Calu3 (cell line): ENCODE results near the gene GATC. TPM values are rescaled to one million over a fixed set of nuclear protein-coding genes. Genes with fewer than 3 reads are reported as not detected.

Experiments
- BruUV-seq: library from RNA; stranded (reverse); fragments of 400-500 nt; replicated peaks from 2 replicates; lab custom pipeline; 2021; lab: Mats Ljungman, UMichigan
- CTCF ChIA-PET: fragments of 300-600 bp; sonication (Branson Sonifier 250); formaldehyde crosslinking; loops from one replicate; lab custom pipeline; 2022; ENCODE audit warnings: antibody characterized with exemption; lab: Charles Lee
- DNase-seq: peaks from one replicate; pipeline ENCODE4 v3.0.0; 2022
- H3K27ac Mint-ChIP-seq: one replicate; pipeline ENCODE4 v1.8.0; 2022; ENCODE audit warnings: mixed read lengths; ENCODE audit not compliant: unreplicated experiment
- H3K27me3 Mint-ChIP-seq: one replicate; pipeline ENCODE4 v1.8.0; 2022; ENCODE audit warnings: mixed read lengths; ENCODE audit not compliant: unreplicated experiment
- H3K36me3 Mint-ChIP-seq: one replicate; pipeline ENCODE4 v1.8.0; 2022; ENCODE audit warnings: mild to moderate bottlenecking, moderate library complexity, mixed read lengths; ENCODE audit not compliant: insufficient read depth, unreplicated experiment
- H3K4me1 Mint-ChIP-seq: one replicate; pipeline ENCODE4 v1.8.0; 2022; ENCODE audit warnings: mild to moderate bottlenecking, low read depth, mixed read lengths; ENCODE audit not compliant: unreplicated experiment
- H3K4me3 Mint-ChIP-seq: one replicate; pipeline ENCODE4 v1.8.0; 2022; ENCODE audit warnings: mild to moderate bottlenecking, low read depth, moderate library complexity, mixed read lengths; ENCODE audit not compliant: unreplicated experiment
- H3K9me3 Mint-ChIP-seq: one replicate; pipeline ENCODE4 v1.8.0; 2022; ENCODE audit warnings: low read depth, mixed read lengths; ENCODE audit not compliant: unreplicated experiment
- CTCF ChIP-seq: fragments of 200-600 bp; IDR thresholded peaks from one replicate; pipeline ENCODE4 v1.8.0; 2022; ENCODE audit warnings: antibody characterized with exemption; ENCODE audit not compliant: unreplicated experiment
- intact Hi-C: fragments of 100-400 bp; cut with micrococcal nuclease; formaldehyde crosslinking; loops from one replicate; pipeline ENCODE4 v1.10.0; 2022; ENCODE audit not compliant: unreplicated experiment
- total RNA-seq: library from RNA; stranded (reverse); gene quantifications from 2 replicates; pipeline ENCODE4 v1.2.3, GENCODE V29; 2022

The GATC gene
- total RNA-seq, 1 experiment from 2014 or later: 29.7 TPM

DNA sequence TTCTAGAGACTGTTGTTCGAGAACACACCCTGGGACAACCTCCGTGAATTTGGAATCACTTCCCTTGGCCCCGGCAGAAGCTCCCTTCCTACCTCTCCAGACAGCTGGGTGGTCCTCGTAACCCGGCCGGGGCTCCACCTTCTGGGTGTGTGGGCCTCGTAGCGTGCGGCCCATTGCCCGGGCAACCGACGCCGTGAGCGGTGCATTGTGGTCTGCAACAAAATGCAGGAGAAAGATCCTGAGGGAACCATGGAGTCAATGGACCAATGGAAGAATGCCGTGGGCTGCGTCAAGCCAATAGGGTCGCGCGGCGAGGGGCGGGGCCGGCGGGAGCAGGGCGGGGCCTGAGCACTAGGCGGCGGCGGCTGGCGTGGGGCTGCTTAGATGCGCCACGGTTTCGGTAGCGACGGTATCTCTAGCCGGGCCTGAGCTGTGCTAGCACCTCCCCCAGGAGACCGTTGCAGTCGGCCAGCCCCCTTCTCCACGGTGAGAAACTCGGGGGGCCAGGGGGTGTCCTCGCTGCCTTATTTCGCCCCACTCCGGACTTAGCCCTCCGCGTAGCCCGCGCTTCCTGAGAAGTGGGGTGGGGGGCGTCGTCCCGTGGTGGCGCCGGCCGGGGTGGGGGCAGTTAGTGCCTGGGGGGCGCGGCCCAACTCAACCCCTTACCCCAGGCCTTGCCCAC, 49.6 kb downstream of the GATC start, which contains the start of gene DYNLL1:
Gene DYNLL1, plus strand, starts transcription at position 383 of the 682 bp plus-strand sequence. CDS start 309 bp downstream, outside the sequence.
- Mint-ChIP-seq H3K9me3 (no peaks in the 10 kb centered on the region), H3K27me3 (no peaks in the 10 kb centered on the region), H3K4me3 (peak within 1 kb of the TSS; percentile 93), H3K4me1 (peaks cover 25% of the 10 kb centered on the region), H3K36me3 (peaks cover 60% of the 10 kb centered on the region), H3K27ac (peak within 1 kb of the TSS; percentile 92)
- no TSS peak for BruUV-seq
- CTCF ChIA-PET: interaction anchor here (0.6 to 3.3 kb wide), 4 partner anchors 21 to 392 kb away, joined by 3 to 22 read pairs (median 5); partner anchors contain the start of genes COQ5 and SRSF9
- intact Hi-C loops: loop anchor here (1.0 to 5.0 kb wide), 3 partner anchors 17 to 57 kb away; no protein-coding TSS in a partner anchor
- no peak for TF ChIP-seq CTCF
- peak; percentile 99 for DNase-seq

DNA sequence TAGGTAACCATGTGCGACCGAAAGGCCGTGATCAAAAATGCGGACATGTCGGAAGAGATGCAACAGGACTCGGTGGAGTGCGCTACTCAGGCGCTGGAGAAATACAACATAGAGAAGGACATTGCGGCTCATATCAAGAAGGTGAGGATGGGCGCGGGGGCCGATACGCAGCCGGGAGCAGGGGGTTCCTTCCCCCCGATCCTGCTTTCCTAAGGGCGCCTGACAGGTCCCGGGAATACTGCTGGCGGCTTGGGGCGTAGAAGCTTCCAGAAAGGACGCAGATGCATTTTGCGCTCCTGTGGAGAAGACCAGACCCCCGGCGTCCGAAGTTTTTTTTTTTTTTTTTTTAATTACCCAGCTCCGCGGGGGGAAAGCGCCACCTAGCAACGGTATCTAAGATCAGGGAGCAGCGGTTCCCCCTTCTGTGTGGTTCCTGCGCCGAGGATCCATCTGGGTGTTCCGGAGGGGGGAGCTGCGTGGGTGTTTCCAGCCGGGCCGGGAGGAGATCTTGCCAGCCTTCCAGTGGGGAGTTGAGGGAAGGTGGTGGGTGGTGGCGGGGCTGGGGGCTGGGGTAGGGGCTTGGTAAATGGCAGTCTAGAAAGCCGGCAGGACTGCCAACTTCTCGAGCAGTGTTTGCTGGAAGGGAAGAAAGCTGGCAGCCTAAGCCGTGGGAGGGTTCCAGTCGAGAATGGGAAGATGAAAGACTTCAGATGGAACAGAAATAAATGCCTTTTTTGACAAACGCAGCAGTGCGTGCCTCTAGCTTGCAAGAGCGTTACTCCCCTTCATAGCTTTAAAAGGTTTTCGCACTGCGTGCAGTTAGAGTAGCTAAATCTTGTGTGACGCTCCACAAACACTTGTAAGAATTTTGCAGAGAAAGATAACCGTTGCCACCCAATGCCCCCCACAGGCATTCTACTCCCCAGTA, 50.4 kb downstream of the GATC start:
- no peak for TF ChIP-seq CTCF
- Mint-ChIP-seq H3K36me3 (peaks cover 64% of the 10 kb centered on the region), H3K4me1 (peaks cover 25% of the 10 kb centered on the region), H3K27ac (peak overlapping the region; percentile 92), H3K9me3 (no peaks in the 10 kb centered on the region), H3K4me3 (peak overlapping the region; percentile 93), H3K27me3 (no peaks in the 10 kb centered on the region)
- peak; percentile 38 for DNase-seq
- intact Hi-C loops: loop anchor here (1.0 to 5.0 kb wide), 2 partner anchors 41 to 57 kb away; no protein-coding TSS in a partner anchor
- BruUV-seq: no TSS peak
- CTCF ChIA-PET: interaction anchor here (0.6 to 3.3 kb wide), 5 partner anchors 19 to 392 kb away, joined by 3 to 22 read pairs (median 5); partner anchors contain the start of genes COQ5 and SRSF9

GRCh38 chr12:120497524-120498150, 51.4 kb downstream of the GATC start:
- H3K27me3 Mint-ChIP-seq: no peaks in the 10 kb centered on the region
- intact Hi-C loops: loop anchor here (5.0 kb wide), 1 partner anchor 40 kb away; no protein-coding TSS in a partner anchor
- CTCF ChIA-PET: interaction anchor here (3.3 kb wide), 1 partner anchor 23 kb away, joined by 22 read pairs; no protein-coding TSS in a partner anchor
- H3K36me3 Mint-ChIP-seq: peaks cover 74% of the 10 kb centered on the region
- no peaks in the 10 kb centered on the region for H3K9me3 Mint-ChIP-seq
- H3K4me1 Mint-ChIP-seq: peaks cover 25% of the 10 kb centered on the region
- peak overlapping the region; percentile 92 for H3K27ac Mint-ChIP-seq
- no peak for TF ChIP-seq CTCF
- H3K4me3 Mint-ChIP-seq: peak overlapping the region; percentile 93
- DNase-seq: no peak
- BruUV-seq: no TSS peak
